ENCODE results near the gene RNF138. TPM values are rescaled to one million over a fixed set of nuclear protein-coding genes. Genes with fewer than 3 reads are reported as not detected.
A peak's percentile ranks its signal among the peaks of the same experiment; 100 is the strongest.
"Not testable (repeated sequence)": the region's sequence is repeated elsewhere in the genome, so short reads cannot be mapped to it uniquely, and the experiment has no call there.

Gene RNF138
- total and polyA plus RNA-seq, 2 donors = 23.5 to 35.4 TPM

GRCh38 chr18:32122039-32122438, 30.4 kb downstream of the RNF138 start:
- H3K4me1 ChIP-seq (ENCODE audit: insufficient read depth) = no peaks in the 10 kb centered on the region
- no peak overlapping the region for H3K4me3 ChIP-seq (ENCODE audit: low read depth, low read length)
- no peak overlapping the region for H3K27ac ChIP-seq (ENCODE audit: low read depth)
- DNase-seq (ENCODE audit: extremely low spot score) = no peak
- peaks cover 2% of the 10 kb centered on the region for H3K36me3 ChIP-seq (ENCODE audit: insufficient read depth)
- 81% methylated on average over 5 of the region's 5 CpGs for WGBS

GRCh38 chr18:32126538-32126937, 34.9 kb downstream of the RNF138 start:
- Histone ChIP-seq H3K27ac (ENCODE audit: low read depth) (no peak overlapping the region), H3K4me1 (ENCODE audit: insufficient read depth) (no peaks in the 10 kb centered on the region), H3K4me3 (ENCODE audit: low read depth, low read length) (no peak overlapping the region), H3K36me3 (ENCODE audit: insufficient read depth) (peaks cover 2% of the 10 kb centered on the region)
- no peak for DNase-seq (ENCODE audit: extremely low spot score)
- WGBS = 96% methylated on average over 3 of the region's 3 CpGs

GRCh38 chr18:32135625-32136024, 44.0 kb downstream of the RNF138 start:
- WGBS = 73% methylated on average over 2 of the region's 2 CpGs
- H3K4me3 ChIP-seq (ENCODE audit: low read depth, low read length) = no peak overlapping the region
- H3K27ac ChIP-seq (ENCODE audit: low read depth) = no peak overlapping the region
- no peak for DNase-seq (ENCODE audit: extremely low spot score)
- H3K4me1 ChIP-seq (ENCODE audit: insufficient read depth) = no peaks in the 10 kb centered on the region
- no peaks in the 10 kb centered on the region for H3K36me3 ChIP-seq (ENCODE audit: insufficient read depth)

- no peak overlapping the region for H3K4me3 ChIP-seq (ENCODE audit: low read depth, low read length)
- H3K36me3 ChIP-seq (ENCODE audit: insufficient read depth) = no peaks in the 10 kb centered on the region
- DNase-seq (ENCODE audit: extremely low spot score) = no peak
- H3K4me1 ChIP-seq (ENCODE audit: insufficient read depth) = no peaks in the 10 kb centered on the region
- 55% methylated on average over 1 of the region's 1 CpG for WGBS
- H3K27ac ChIP-seq (ENCODE audit: low read depth) = no peak overlapping the region
These were observed 46.8 kb downstream of the RNF138 start for GRCh38 chr18:32138332-32138982.

- H3K27ac ChIP-seq (ENCODE audit: low read depth) = no peak overlapping the region
- H3K4me3 ChIP-seq (ENCODE audit: low read depth, low read length) = no peak overlapping the region
- H3K36me3 ChIP-seq (ENCODE audit: insufficient read depth) = no peaks in the 10 kb centered on the region
- DNase-seq (ENCODE audit: extremely low spot score) = no peak
- no peaks in the 10 kb centered on the region for H3K4me1 ChIP-seq (ENCODE audit: insufficient read depth)
- 95% methylated on average over 24 of the region's 24 CpGs for WGBS
These were observed 48.2 kb downstream of the RNF138 start for GRCh38 chr18:32139835-32140283.

GRCh38 chr18:32148185-32148870, 56.7 kb downstream of the RNF138 start:
- Histone ChIP-seq H3K27ac (ENCODE audit: low read depth) (no peak overlapping the region), H3K4me1 (ENCODE audit: insufficient read depth) (no peaks in the 10 kb centered on the region), H3K36me3 (ENCODE audit: insufficient read depth) (no peaks in the 10 kb centered on the region), H3K4me3 (ENCODE audit: low read depth, low read length) (no peak overlapping the region)
- WGBS = 82% methylated on average over 2 of the region's 2 CpGs
- no peak for DNase-seq (ENCODE audit: extremely low spot score)

- H3K36me3 ChIP-seq (ENCODE audit: insufficient read depth) = no peaks in the 10 kb centered on the region
- DNase-seq (ENCODE audit: extremely low spot score) = no peak
- no peak overlapping the region for H3K4me3 ChIP-seq (ENCODE audit: low read depth, low read length)
- no peaks in the 10 kb centered on the region for H3K4me1 ChIP-seq (ENCODE audit: insufficient read depth)
- no peak overlapping the region for H3K27ac ChIP-seq (ENCODE audit: low read depth)
- WGBS = 82% methylated on average over 5 of the region's 5 CpGs
These were observed 61.2 kb downstream of the RNF138 start for GRCh38 chr18:32152705-32153448.

GRCh38 chr18:32156855-32157254, 65.2 kb downstream of the RNF138 start:
- Histone ChIP-seq H3K4me1 (ENCODE audit: insufficient read depth) (no peaks in the 10 kb centered on the region), H3K4me3 (ENCODE audit: low read depth, low read length) (no peak overlapping the region), H3K36me3 (ENCODE audit: insufficient read depth) (no peaks in the 10 kb centered on the region), H3K27ac (ENCODE audit: low read depth) (no peak overlapping the region)
- no peak for DNase-seq (ENCODE audit: extremely low spot score)

GRCh38 chr18:32157580-32157979, 65.9 kb downstream of the RNF138 start:
- Histone ChIP-seq H3K36me3 (ENCODE audit: insufficient read depth) (no peaks in the 10 kb centered on the region), H3K4me1 (ENCODE audit: insufficient read depth) (no peaks in the 10 kb centered on the region), H3K4me3 (ENCODE audit: low read depth, low read length) (no peak overlapping the region), H3K27ac (ENCODE audit: low read depth) (no peak overlapping the region)
- 68% methylated on average over 5 of the region's 5 CpGs for WGBS
- DNase-seq (ENCODE audit: extremely low spot score) = no peak

- no peaks in the 10 kb centered on the region for H3K4me1 ChIP-seq (ENCODE audit: insufficient read depth)
- no peak overlapping the region for H3K27ac ChIP-seq (ENCODE audit: low read depth)
- DNase-seq (ENCODE audit: extremely low spot score) = peak; percentile 87
- no peak overlapping the region for H3K4me3 ChIP-seq (ENCODE audit: low read depth, low read length)
- no peaks in the 10 kb centered on the region for H3K36me3 ChIP-seq (ENCODE audit: insufficient read depth)
- 1% methylated on average over 22 of the region's 22 CpGs for WGBS
These were observed 66.5 kb downstream of the RNF138 start for GRCh38 chr18:32158108-32158624.

- not testable (repeated sequence) for H3K4me1 ChIP-seq (ENCODE audit: insufficient read depth); DNase-seq (ENCODE audit: extremely low spot score)
- WGBS = 64% methylated on average over 9 of the region's 9 CpGs
These were observed 67.0 kb downstream of the RNF138 start for GRCh38 chr18:32158631-32159030.

GRCh38 chr18:32160547-32160946, 68.9 kb downstream of the RNF138 start:
- 82% methylated on average over 2 of the region's 2 CpGs for WGBS
- Histone ChIP-seq H3K36me3 (ENCODE audit: insufficient read depth) (no peaks in the 10 kb centered on the region), H3K27ac (ENCODE audit: low read depth) (no peak overlapping the region), H3K4me1 (ENCODE audit: insufficient read depth) (no peaks in the 10 kb centered on the region), H3K4me3 (ENCODE audit: low read depth, low read length) (no peak overlapping the region)
- no peak for DNase-seq (ENCODE audit: extremely low spot score)

More at GRCh38 chr18:32158631-32159030, 67.0 kb downstream of the RNF138 start:
- not testable (repeated sequence) for H3K27ac ChIP-seq (ENCODE audit: low read depth); H3K36me3 ChIP-seq (ENCODE audit: insufficient read depth); H3K4me3 ChIP-seq (ENCODE audit: low read depth, low read length)

- Histone ChIP-seq H3K36me3 (ENCODE audit: insufficient read depth) (no peaks in the 10 kb centered on the region), H3K27ac (ENCODE audit: low read depth) (no peak overlapping the region), H3K4me1 (ENCODE audit: insufficient read depth) (no peaks in the 10 kb centered on the region), H3K4me3 (ENCODE audit: low read depth, low read length) (no peak overlapping the region)
- no peak for DNase-seq (ENCODE audit: extremely low spot score)
- 73% methylated on average over 3 of the region's 3 CpGs for WGBS
These were observed 76.5 kb downstream of the RNF138 start for GRCh38 chr18:32167980-32168730.

Measured in urinary bladder (tissue), 4 donors.